ENCODE data around the gene CITED1. TPM values are rescaled to one million over a fixed set of nuclear protein-coding genes. Genes with fewer than 3 reads are reported as not detected.
"Not testable (repeated sequence)": the region's sequence is repeated elsewhere in the genome, so short reads cannot be mapped to it uniquely, and the experiment has no call there.

CITED1 gene
- total RNA-seq, 2 donors from 2014 or later, result 0.40 to 0.93 TPM

DNA sequence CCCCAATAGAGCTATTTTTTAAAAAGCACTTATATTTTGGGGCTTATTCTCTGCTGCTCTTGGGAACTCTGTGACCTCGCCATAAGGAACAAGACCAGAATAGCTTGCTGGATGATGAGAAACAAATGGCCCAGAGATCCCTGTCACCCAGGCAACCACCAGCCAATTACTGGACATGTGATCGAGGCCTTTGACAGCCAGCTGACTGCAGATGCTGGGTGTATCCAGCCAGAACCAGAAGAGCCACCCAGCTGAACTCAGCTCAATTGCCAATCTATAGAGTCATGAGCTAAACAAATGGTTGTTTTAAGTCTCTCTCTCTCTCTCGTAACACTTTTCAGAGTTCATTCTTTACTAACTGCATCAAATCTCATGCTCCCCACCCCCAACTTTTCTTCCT is 24.4 kb upstream of the CITED1 start:
- H3K4me3 Mint-ChIP-seq, result no peak overlapping the region
- Histone ChIP-seq H3K9me3 (ENCODE audit: control insufficient read depth, low read length) (no peaks in the 10 kb centered on the region), H3K27me3 (ENCODE audit: control insufficient read depth, insufficient read depth, low read length, poor library complexity, severe bottlenecking) (no peaks in the 10 kb centered on the region), H3K4me3 (ENCODE audit: low read length) (no peak overlapping the region), H3K9ac (ENCODE audit: extremely low read depth, low read length, poor library complexity, severe bottlenecking) (no peak overlapping the region), H3K27ac (ENCODE audit: low read depth, low read length) (no peak overlapping the region), H3K36me3 (ENCODE audit: control insufficient read depth, insufficient read depth, low read length) (no peaks in the 10 kb centered on the region), H3K4me1 (ENCODE audit: control insufficient read depth, insufficient read depth, low read length) (no peaks in the 10 kb centered on the region)
- whole genome bisulfite sequencing, 2 experiments (ENCODE audit: insufficient coverage in 1 of 2, insufficient read length in 1 of 2), result 80 to 95% methylated on average over 1 to 3 of the region's 3 CpGs
- DNase-seq, result no peak
- no peaks in the 10 kb centered on the region for H3K27me3 Mint-ChIP-seq (ENCODE audit: insufficient read depth)
- no peak overlapping the region for H3K27ac Mint-ChIP-seq
- peaks cover 10% of the 10 kb centered on the region for H3K36me3 Mint-ChIP-seq (ENCODE audit: low read depth)
- H3K4me1 Mint-ChIP-seq, result no peaks in the 10 kb centered on the region
- H3K9me3 Mint-ChIP-seq, result peaks cover 61% of the 10 kb centered on the region
- TF ChIP-seq, protein P1, sequence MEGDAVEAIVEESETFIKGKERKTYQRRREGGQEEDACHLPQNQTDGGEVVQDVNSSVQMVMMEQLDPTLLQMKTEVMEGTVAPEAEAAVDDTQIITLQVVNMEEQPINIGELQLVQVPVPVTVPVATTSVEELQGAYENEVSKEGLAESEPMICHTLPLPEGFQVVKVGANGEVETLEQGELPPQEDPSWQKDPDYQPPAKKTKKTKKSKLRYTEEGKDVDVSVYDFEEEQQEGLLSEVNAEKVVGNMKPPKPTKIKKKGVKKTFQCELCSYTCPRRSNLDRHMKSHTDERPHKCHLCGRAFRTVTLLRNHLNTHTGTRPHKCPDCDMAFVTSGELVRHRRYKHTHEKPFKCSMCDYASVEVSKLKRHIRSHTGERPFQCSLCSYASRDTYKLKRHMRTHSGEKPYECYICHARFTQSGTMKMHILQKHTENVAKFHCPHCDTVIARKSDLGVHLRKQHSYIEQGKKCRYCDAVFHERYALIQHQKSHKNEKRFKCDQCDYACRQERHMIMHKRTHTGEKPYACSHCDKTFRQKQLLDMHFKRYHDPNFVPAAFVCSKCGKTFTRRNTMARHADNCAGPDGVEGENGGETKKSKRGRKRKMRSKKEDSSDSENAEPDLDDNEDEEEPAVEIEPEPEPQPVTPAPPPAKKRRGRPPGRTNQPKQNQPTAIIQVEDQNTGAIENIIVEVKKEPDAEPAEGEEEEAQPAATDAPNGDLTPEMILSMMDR (conservative IDR thresholded peaks at IDR 0.05), result no peak

DNA sequence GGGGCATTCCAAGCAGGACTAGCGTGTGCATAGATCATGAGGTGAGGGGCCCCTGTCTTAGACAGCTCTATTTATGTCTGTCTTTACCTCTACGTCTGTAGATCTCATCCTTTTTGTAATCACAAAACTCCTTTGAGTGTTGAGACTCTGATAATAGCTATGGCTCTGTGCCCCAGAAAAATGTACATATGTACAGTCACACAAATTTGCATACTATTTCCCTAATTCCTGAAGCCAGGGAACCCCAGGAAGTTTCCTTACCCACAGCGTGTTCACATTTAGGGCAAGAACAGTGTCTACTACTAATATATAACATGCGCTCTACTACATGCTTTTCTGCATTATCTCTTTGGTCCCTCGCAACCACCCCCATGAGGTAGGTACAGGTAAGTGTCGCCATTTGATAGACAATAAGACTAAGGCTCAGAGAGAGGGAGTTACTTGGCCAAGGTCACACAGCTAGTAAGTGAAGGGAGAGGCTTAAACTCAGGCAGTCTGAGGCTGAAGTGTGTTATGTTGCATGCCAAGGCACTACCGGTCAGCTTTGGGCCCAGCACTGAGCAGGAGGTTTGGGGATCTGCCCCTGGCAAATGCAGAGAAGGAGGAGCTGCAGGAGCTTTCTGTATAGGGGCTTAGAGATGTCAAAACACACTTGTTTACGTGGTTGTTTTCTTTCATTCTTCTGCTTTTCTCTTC is 21.0 kb upstream of the CITED1 start:
- Histone ChIP-seq H3K27me3 (ENCODE audit: control insufficient read depth, insufficient read depth, low read length, poor library complexity, severe bottlenecking) (no peaks in the 10 kb centered on the region), H3K9ac (ENCODE audit: extremely low read depth, low read length, poor library complexity, severe bottlenecking) (no peak overlapping the region), H3K9me3 (ENCODE audit: control insufficient read depth, low read length) (no peaks in the 10 kb centered on the region), H3K4me1 (ENCODE audit: control insufficient read depth, insufficient read depth, low read length) (no peaks in the 10 kb centered on the region), H3K4me3 (ENCODE audit: low read length) (no peak overlapping the region), H3K27ac (ENCODE audit: low read depth, low read length) (no peak overlapping the region), H3K36me3 (ENCODE audit: control insufficient read depth, insufficient read depth, low read length) (no peaks in the 10 kb centered on the region)
- H3K4me3 Mint-ChIP-seq, result no peak overlapping the region
- no peaks in the 10 kb centered on the region for H3K27me3 Mint-ChIP-seq (ENCODE audit: insufficient read depth)
- TF ChIP-seq, protein P1 (conservative IDR thresholded peaks at IDR 0.05), result no peak
- peaks cover 6% of the 10 kb centered on the region for H3K36me3 Mint-ChIP-seq (ENCODE audit: low read depth)
- no peak overlapping the region for H3K27ac Mint-ChIP-seq
- peaks cover 53% of the 10 kb centered on the region for H3K9me3 Mint-ChIP-seq
- peak; percentile 26 for DNase-seq
- 86% methylated on average over 7 of the region's 8 CpGs; no CpG with 5 or more reads in 1 of the 2 experiments for WGBS, 2 experiments (ENCODE audit: insufficient coverage in 1 of 2, insufficient read length in 1 of 2)
- H3K4me1 Mint-ChIP-seq, result no peaks in the 10 kb centered on the region

DNA sequence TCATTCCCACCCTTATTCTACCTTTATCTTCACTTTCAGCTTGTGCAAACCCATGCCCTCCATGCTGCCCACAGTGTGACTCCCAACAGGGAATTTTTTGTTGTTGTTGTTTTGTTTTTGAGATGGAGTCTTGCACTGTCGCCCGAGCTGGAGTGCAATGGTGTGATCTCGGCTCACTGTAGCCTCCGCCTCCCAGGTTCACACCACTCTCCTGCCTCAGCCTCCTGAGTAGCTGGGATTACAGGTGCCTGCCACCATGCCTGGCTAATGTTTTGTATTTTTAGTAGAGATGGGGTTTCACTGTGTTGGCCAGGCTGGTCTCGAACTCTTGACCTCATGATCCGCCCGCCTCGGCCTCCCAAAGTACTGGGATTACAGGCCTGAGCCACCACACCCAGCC is 13.9 kb upstream of the CITED1 start:
- H3K36me3 Mint-ChIP-seq (ENCODE audit: low read depth); H3K4me3 ChIP-seq (ENCODE audit: low read length); H3K27me3 ChIP-seq (ENCODE audit: control insufficient read depth, insufficient read depth, low read length, poor library complexity, severe bottlenecking); H3K9ac ChIP-seq (ENCODE audit: extremely low read depth, low read length, poor library complexity, severe bottlenecking); H3K27ac Mint-ChIP-seq; DNase-seq; H3K4me1 Mint-ChIP-seq; H3K36me3 ChIP-seq (ENCODE audit: control insufficient read depth, insufficient read depth, low read length); H3K4me3 Mint-ChIP-seq; H3K27me3 Mint-ChIP-seq (ENCODE audit: insufficient read depth); H3K9me3 ChIP-seq (ENCODE audit: control insufficient read depth, low read length); H3K27ac ChIP-seq (ENCODE audit: low read depth, low read length); H3K4me1 ChIP-seq (ENCODE audit: control insufficient read depth, insufficient read depth, low read length): not testable (repeated sequence)
- peaks cover 56% of the 10 kb centered on the region for H3K9me3 Mint-ChIP-seq
- WGBS, 2 experiments (ENCODE audit: insufficient coverage in 1 of 2, insufficient read length in 1 of 2), result 97% methylated on average over 6 of the region's 8 CpGs; no CpG with 5 or more reads in 1 of the 2 experiments

Data from endodermal cell (in vitro differentiated cells).